Measurements from ENCODE around the gene AAMDC.
"Not testable (repeated sequence)": the region's sequence is repeated elsewhere in the genome, so short reads cannot be mapped to it uniquely, and the experiment has no call there.

The AAMDC gene

GRCh38 chr11:77883775-77884174, 62.8 kb downstream of the AAMDC start:
- no peak for DNase-seq (ENCODE audit: low read depth in 3 of 3, low spot score in 1 of 3)

GRCh38 chr11:77884186-77884828, 63.4 kb downstream of the AAMDC start:
- no peak for DNase-seq (ENCODE audit: low read depth in 3 of 3, low spot score in 1 of 3)

GRCh38 chr11:77884829-77885190, 63.9 kb downstream of the AAMDC start:
- DNase-seq (ENCODE audit: low read depth in 3 of 3, low spot score in 1 of 3): no peak

GRCh38 chr11:77886401-77886800, 65.5 kb downstream of the AAMDC start:
- DNase-seq (ENCODE audit: low read depth in 3 of 3, low spot score in 1 of 3): no peak

GRCh38 chr11:77889045-77889444, 68.1 kb downstream of the AAMDC start:
- DNase-seq (ENCODE audit: low read depth in 3 of 3, low spot score in 1 of 3): not testable (repeated sequence)

GRCh38 chr11:77890100-77890614, 69.2 kb downstream of the AAMDC start:
- DNase-seq (ENCODE audit: low read depth in 3 of 3, low spot score in 1 of 3): not testable (repeated sequence)

- not testable (repeated sequence) for DNase-seq (ENCODE audit: low read depth in 3 of 3, low spot score in 1 of 3)
Measured at GRCh38 chr11:77890619-77891056, 69.7 kb downstream of the AAMDC start.

GRCh38 chr11:77891256-77891655, 70.3 kb downstream of the AAMDC start:
- not testable (repeated sequence) for DNase-seq (ENCODE audit: low read depth in 3 of 3, low spot score in 1 of 3)

- DNase-seq (ENCODE audit: low read depth in 3 of 3, low spot score in 1 of 3): not testable (repeated sequence)
Measured at GRCh38 chr11:77891703-77892102, 70.8 kb downstream of the AAMDC start.

GRCh38 chr11:77894949-77895348, 74.0 kb downstream of the AAMDC start:
- not testable (repeated sequence) for DNase-seq (ENCODE audit: low read depth in 3 of 3, low spot score in 1 of 3)

GRCh38 chr11:77908835-77909234, 87.9 kb downstream of the AAMDC start:
- no peak for DNase-seq (ENCODE audit: low read depth in 3 of 3, low spot score in 1 of 3)

GRCh38 chr11:77909277-77909676, 88.3 kb downstream of the AAMDC start:
- no peak for DNase-seq (ENCODE audit: low read depth in 3 of 3, low spot score in 1 of 3)

GRCh38 chr11:77910828-77911227, 89.9 kb downstream of the AAMDC start:
- not testable (repeated sequence) for DNase-seq (ENCODE audit: low read depth in 3 of 3, low spot score in 1 of 3)

- DNase-seq (ENCODE audit: low read depth in 3 of 3, low spot score in 1 of 3): not testable (repeated sequence)
Measured at GRCh38 chr11:77913608-77914306, 92.8 kb downstream of the AAMDC start.

- not testable (repeated sequence) for DNase-seq (ENCODE audit: low read depth in 3 of 3, low spot score in 1 of 3)
Measured at GRCh38 chr11:77914307-77914791, 93.4 kb downstream of the AAMDC start.

- DNase-seq (ENCODE audit: low read depth in 3 of 3, low spot score in 1 of 3): not testable (repeated sequence)
Measured at GRCh38 chr11:77917713-77918112, 96.8 kb downstream of the AAMDC start.
